ENCODE data around the gene TSTD2.
"Not testable (repeated sequence)": the region's sequence is repeated elsewhere in the genome, so short reads cannot be mapped to it uniquely, and the experiment has no call there.

TSTD2 gene

DNA sequence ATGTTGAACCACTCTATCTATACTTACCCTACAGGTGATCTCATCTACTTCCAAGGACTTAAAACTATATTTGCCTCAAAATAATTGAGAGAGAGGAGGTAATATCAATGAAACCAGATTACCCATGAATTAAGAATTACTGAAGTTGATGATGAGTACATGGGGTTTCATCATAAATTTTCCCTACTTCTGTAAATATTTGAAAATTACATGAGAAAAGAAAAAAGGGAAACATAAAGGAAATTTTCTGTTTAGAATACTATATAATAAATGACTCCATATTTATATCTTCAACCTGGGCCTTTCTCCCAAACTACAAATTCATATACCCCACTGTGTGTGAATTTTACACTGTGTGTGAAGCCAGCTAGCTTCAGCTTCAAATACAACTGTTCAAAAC lies 2.6 kb downstream of the TSTD2 start:
- DNase-seq (ENCODE audit: low spot score), result no peak

DNA sequence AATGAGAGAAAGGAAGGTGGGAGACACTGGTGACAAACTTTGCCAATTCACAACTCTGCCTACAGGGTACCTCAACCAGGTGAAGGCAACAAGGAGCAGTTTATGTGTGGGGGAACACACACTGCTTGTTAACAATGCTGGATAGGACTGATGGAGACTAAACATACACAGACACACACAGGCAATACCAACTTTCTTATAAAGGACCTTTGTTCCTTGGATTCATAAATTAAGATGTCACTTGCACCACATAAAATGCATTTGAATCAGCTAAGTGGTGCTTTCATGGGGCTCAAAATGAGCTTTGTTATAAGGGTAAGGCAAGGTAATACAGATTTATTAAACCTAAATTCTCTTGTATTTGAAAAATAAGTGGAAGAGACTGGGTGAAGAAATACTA lies 4.0 kb downstream of the TSTD2 start:
- no peak for DNase-seq (ENCODE audit: low spot score)

DNA sequence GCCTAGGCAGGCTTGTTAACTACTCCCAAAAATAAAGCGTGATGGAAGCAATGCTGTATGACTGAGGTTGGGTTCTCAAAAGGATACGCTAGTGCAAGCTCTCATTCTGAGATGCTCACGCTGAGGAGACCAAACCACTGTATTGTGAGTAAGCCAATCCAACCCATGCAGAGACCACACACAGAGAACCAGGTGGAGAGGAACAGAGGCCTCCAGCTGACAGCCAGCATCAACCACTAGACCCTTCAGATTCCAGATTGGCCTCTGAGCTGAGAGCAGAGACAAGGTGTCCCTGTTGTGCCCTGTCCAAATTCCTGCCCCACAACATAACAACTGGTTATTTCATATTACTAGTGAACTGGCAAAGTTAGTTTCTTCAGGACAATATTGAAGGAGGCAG lies 4.5 kb downstream of the TSTD2 start:
- no peak for DNase-seq (ENCODE audit: low spot score)

- DNase-seq (ENCODE audit: low spot score), result peak; percentile 19
Measured at GRCh38 chr9:97627624-97628023, 5.5 kb downstream of the TSTD2 start.

- DNase-seq (ENCODE audit: low spot score), result no peak
Measured at GRCh38 chr9:97625620-97626019, 7.5 kb downstream of the TSTD2 start.

DNA sequence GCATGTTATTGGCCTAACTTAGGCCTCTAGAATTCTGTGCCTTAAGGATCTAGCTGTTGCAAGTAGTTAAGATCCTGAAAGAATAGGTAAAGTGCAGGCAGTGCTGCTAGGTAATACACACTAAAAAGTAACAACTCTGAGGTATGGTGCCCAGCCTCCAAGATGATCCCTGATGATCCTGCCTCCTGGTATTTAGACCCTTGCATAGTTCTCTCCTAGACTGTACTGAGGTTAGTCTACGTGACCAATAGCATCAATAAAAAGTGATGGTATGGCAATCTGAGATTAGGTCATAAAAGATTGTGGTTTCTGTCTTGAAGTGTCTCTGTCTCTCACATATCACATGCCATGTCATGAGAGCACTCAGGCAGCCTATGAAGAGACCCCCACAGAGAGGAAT lies 9.2 kb downstream of the TSTD2 start:
- DNase-seq (ENCODE audit: low spot score), result no peak

DNA sequence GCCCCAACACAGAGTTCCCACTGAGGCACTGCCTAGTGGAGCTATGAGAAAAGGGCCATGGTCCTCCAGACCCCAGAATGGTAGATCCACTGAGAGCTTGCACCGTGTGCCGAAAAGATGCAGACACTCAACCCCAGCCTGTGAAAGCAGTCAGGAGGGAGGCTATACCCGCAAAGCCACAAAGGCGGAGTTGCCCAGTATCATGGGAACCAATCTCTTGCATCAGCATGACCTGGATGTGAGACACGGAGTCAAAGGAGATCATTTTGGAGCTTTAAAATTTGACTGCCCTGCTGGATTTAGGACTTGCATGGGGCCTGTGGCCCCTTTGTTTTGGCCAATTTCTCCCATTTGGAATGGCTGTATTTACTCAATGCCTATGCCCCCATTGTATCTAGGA lies 10.7 kb downstream of the TSTD2 start:
- not testable (repeated sequence) for DNase-seq (ENCODE audit: low spot score)

GRCh38 chr9:97620063-97620462 lies 13.1 kb downstream of the TSTD2 start:
- not testable (repeated sequence) for DNase-seq (ENCODE audit: low spot score)

DNA sequence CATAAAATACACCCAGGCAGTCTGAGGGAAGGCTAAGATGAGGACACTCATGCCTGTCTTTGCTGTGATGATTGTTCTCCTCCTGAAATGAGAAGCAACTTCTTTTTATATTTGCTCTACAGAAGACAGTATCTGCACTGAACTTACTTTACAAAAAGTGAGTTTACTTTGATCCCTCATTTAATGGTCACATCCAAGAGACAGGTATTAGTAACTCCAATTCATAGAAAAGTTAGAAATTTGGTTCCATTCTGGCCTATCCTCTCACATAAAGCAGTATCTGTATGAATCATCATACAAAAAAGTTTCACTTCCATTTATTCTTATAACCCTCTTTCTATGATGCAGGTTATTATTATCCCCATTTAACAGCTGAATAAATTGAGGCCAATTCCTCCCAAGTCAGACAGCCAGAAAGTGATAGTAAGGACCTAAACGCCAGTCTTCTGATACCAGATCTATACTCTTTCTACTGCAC lies 15.2 kb downstream of the TSTD2 start:
- DNase-seq (ENCODE audit: low spot score), result no peak

DNA sequence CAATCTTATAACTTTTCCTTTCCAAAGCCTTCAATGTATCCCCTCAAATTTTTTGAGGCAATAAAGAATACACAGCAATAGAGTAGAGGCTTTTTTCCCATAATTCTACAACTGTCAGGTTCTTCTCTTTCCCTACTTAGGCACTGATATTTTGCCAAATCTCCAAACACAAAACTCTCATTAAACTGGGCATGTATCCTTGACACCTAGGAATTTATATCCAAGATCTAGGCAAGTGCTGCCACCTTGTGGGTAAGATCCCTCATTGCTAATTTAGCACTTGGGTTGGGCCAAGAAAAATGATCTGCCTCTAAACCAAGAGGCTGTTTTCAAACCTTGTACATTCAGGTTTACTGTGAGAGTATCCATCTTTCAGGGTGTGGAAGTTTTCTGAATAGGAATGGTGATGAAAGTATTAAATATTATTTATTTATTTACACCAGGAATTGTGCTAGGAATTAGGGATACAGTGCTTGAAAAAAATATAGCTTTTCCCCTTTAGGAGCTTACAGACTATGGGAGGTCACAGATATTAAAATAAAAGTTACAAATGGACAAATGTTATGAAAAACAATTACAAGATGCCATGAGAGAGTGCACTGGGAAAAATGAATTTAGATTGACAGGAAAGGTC lies 17.6 kb downstream of the TSTD2 start:
- peak; percentile 43 for DNase-seq (ENCODE audit: low spot score)

DNA sequence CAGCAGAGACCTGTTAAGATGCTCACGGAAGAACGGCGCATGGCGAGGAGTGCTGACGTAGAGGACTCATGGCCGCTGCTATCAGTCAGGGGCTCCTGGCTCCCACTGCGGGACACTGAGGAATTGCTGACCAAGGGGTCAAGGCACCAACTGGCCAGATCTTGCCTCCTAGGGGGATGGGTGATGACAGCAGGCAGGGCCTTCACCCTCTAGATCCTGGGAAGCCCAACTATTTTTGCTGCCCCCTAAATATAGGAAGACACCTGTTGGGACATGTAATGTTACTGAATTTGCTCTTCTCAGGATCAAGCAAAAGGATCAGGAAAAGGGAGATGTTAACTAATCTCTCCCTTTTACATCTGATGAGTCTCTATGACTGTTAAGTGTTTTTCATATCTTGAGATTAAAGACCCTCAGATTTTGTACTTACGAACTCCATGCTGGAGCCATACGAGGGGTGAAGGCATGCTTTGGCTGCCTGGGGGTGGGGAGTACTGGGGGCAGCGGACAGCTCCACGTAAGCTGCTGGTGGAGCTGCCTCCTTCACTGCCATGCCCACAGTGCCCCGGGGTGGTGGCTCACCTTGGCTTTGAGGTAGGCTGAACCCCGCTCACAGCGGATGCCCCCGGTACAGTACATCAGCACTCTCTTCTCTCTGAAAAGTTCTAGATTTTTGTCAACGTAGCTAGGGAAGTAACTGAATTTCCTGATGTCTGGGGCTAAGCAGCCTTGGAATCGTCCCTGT lies 28.1 kb downstream of the TSTD2 start:
- no peak for DNase-seq (ENCODE audit: low spot score)

DNA sequence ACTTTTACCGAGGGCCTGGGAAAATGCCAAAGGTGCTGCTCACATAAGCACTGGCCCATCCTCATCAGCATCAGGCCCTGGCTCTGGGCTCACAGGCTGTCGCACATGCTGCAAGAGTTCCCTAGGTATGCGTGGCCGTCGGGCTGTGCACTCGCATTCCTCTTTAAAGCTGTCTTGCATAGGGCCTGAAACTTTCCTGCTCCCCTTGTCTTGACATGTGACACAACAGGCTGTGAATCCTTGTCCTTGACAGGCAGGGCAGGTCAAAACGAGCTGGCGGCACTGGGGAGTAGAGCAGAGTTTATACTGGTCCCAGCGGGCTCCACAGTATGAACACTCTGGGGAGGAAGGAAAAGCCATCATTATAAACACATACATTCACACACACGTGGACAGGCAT lies 30.7 kb downstream of the TSTD2 start:
- DNase-seq (ENCODE audit: low spot score), result no peak

GRCh38 chr9:97601228-97601898 lies 31.8 kb downstream of the TSTD2 start:
- no peak for DNase-seq (ENCODE audit: low spot score)

GRCh38 chr9:97600531-97601227 lies 32.5 kb downstream of the TSTD2 start:
- DNase-seq (ENCODE audit: low spot score), result no peak

DNA sequence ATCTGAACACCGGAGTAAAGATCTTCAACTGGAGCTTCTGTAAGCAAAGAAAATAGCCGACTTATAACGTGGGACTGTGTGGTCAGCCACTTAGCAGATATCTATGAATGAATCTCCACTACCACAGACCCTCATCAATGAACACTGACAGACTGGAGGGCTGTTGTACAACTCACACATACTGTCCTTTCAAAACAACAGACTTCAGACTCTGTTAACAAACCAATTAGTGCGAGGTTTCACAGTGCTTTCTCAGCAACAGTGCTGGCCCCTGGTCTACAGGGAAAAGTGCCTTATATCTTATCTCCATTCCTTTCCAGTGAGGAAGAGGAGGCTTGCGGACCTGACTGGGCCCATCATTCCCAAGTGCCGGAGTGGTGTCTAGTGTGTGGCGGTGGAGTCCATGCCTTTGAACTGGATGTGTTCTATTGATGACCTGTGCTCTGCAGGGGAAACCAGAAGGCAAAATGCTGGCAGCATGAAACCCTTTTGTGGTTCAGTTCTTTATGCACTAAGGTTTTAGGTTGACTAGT lies 33.8 kb downstream of the TSTD2 start:
- no peak for DNase-seq (ENCODE audit: low spot score)

- peak; percentile 70 for DNase-seq (ENCODE audit: low spot score)
Measured at GRCh38 chr9:97598461-97599288, 34.5 kb downstream of the TSTD2 start.

GRCh38 chr9:97596906-97597305 lies 36.3 kb downstream of the TSTD2 start:
- DNase-seq (ENCODE audit: low spot score), result no peak

DNA sequence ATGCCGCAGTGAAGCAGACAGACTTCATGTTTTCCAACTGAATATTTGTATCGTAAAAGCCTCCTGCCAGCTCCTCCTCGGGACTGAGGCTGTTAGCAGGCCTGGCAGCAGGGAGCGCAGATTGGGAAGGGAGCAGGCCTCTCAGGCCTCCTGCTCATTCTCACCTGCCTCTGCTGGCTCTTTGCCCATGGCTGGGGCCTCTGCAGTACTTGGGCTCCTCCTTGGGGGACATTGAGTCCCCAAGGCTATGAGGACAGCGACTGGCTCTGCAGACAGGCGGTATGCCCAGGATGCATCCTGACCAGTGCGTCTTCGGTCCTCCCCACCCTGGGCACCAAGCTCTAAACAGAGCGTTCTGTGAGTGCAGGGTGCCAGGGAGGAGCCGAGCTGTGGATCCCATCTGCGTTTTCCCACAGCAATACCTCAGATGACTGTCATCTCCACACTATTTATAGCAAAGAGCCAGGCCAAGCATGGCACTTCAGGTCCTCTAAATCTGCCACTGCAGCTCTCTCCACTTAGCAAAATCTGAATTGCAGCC lies 38.7 kb downstream of the TSTD2 start:
- DNase-seq (ENCODE audit: low spot score), result no peak

GRCh38 chr9:97593960-97594359 lies 39.2 kb downstream of the TSTD2 start:
- DNase-seq (ENCODE audit: low spot score), result peak; percentile 32

- DNase-seq (ENCODE audit: low spot score), result no peak
Measured at GRCh38 chr9:97592126-97592525, 41.0 kb downstream of the TSTD2 start.

DNA sequence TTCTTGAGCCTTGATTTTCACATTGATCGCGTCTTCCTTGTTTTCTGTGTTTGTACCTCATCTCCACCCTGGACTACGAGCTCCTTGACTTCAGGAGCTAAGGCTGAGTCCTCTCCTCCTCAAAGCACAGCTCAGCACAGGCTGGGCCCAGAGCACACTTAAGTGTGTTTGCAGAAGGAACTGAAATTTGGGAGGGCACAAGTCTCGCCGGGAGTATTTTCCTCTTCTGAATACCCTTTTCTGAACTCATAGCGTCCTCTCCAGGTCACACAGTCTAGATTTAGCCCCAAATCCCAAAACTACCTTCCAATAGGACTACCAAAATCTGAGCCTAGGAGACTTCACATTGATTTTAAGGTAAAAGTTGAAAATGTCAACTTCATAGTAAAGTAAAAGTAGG lies 41.6 kb downstream of the TSTD2 start:
- no peak for DNase-seq (ENCODE audit: low spot score)

Measured in hepatic stellate cell (primary cell).